HepG2 (cell line): Measurements from ENCODE around the gene SMYD5. TPM values are rescaled to one million over a fixed set of nuclear protein-coding genes. Genes with fewer than 3 reads are reported as not detected.

Experiments used
- CBX1 ChIP-seq: IDR thresholded peaks from one replicate; pipeline ENCODE4 v1.6.1; 2016; ENCODE audit warnings: antibody characterized with exemption, low read depth
- CCDC6 ChIP-seq: sonication (generic); formaldehyde crosslinking; IDR thresholded peaks from 2 replicates; pipeline ENCODE4 v1.8.1; 2022; ENCODE audit warnings: mild to moderate bottlenecking, missing genetic modification reagents, moderate library complexity
- FOXK1 ChIP-seq: sonication (generic); formaldehyde crosslinking; IDR thresholded peaks from 2 replicates; pipeline ENCODE4 v1.4.0; 2020; ENCODE audit warnings: low read depth, missing genetic modification reagents, borderline replicate concordance
- MAF1 ChIP-seq: sonication (generic); formaldehyde crosslinking; IDR thresholded peaks from 2 replicates; pipeline ENCODE4 v1.5.0; 2020; ENCODE audit warnings: missing genetic modification reagents, borderline replicate concordance
- NPAS2 ChIP-seq: sonication (generic); formaldehyde crosslinking; IDR thresholded peaks from 2 replicates; pipeline ENCODE4 v1.8.0; 2022; ENCODE audit warnings: mild to moderate bottlenecking, missing genetic modification reagents, borderline replicate concordance
- PHF20 ChIP-seq: sonication (generic); formaldehyde crosslinking; IDR thresholded peaks from 2 replicates; pipeline ENCODE4 v1.5.0; 2020; ENCODE audit warnings: mild to moderate bottlenecking, missing genetic modification reagents
- RXRA ChIP-seq: sonication (generic); formaldehyde crosslinking; IDR thresholded peaks from 2 replicates; pipeline ENCODE4 v1.5.1; 2020; ENCODE audit warnings: missing genetic modification reagents
- RXRB ChIP-seq: IDR thresholded peaks from 2 replicates; pipeline ENCODE4 v1.6.1; 2016; ENCODE audit warnings: borderline replicate concordance, missing genetic modification reagents, missing compliant biosample characterization
- SYNCRIP ChIP-seq: fragments of 200-400 bp; formaldehyde crosslinking; IDR thresholded peaks from 2 replicates; pipeline ENCODE4 v1.6.1; 2018; ENCODE audit warnings: mild to moderate bottlenecking, low read depth, low read length; ENCODE audit not compliant: insufficient read depth
- ZNF20 ChIP-seq: sonication (generic); formaldehyde crosslinking; IDR thresholded peaks from 2 replicates; pipeline ENCODE4 v1.4.0; 2020; ENCODE audit warnings: mild to moderate bottlenecking, moderate library complexity, missing genetic modification reagents
- ZNF256 ChIP-seq: sonication (generic); formaldehyde crosslinking; conservative IDR thresholded peaks from 2 replicates; pipeline ENCODE4 v1.4.0; 2020; ENCODE audit warnings: missing genetic modification reagents
- ZNF451 ChIP-seq: sonication (generic); formaldehyde crosslinking; IDR thresholded peaks from 2 replicates; pipeline ENCODE4 v1.5.0; 2020; ENCODE audit warnings: mild to moderate bottlenecking, missing genetic modification reagents
- ZNF530 ChIP-seq: sonication (generic); formaldehyde crosslinking; IDR thresholded peaks from 2 replicates; pipeline ENCODE4 v1.5.0; 2020; ENCODE audit warnings: low read depth, mild to moderate bottlenecking, missing genetic modification reagents
- ZNF546 ChIP-seq: sonication (generic); formaldehyde crosslinking; conservative IDR thresholded peaks from 2 replicates; pipeline ENCODE4 v1.8.1; 2023; ENCODE audit warnings: mild to moderate bottlenecking, missing genetic modification reagents
- ZNF567 ChIP-seq: sonication (generic); formaldehyde crosslinking; IDR thresholded peaks from 2 replicates; pipeline ENCODE4 v1.8.1; 2023; ENCODE audit warnings: mild to moderate bottlenecking, missing genetic modification reagents, borderline replicate concordance
- ZNF737 ChIP-seq: sonication (generic); formaldehyde crosslinking; IDR thresholded peaks from 2 replicates; pipeline ENCODE4 v1.5.0; 2020; ENCODE audit warnings: missing genetic modification reagents, mild to moderate bottlenecking, borderline replicate concordance
- ZNF746 ChIP-seq: sonication (generic); formaldehyde crosslinking; IDR thresholded peaks from 2 replicates; pipeline ENCODE4 v1.8.0; 2022; ENCODE audit warnings: mild to moderate bottlenecking, missing genetic modification reagents
- ZNF780A ChIP-seq: sonication (generic); formaldehyde crosslinking; IDR thresholded peaks from 2 replicates; pipeline ENCODE4 v1.8.0; 2022; ENCODE audit warnings: mild to moderate bottlenecking, missing genetic modification reagents, moderate library complexity
- ZNF788 ChIP-seq: sonication (generic); formaldehyde crosslinking; IDR thresholded peaks from 2 replicates; pipeline ENCODE4 v1.5.0; 2020; ENCODE audit warnings: mild to moderate bottlenecking, missing genetic modification reagents, borderline replicate concordance
- ZSCAN20 ChIP-seq: sonication (generic); formaldehyde crosslinking; IDR thresholded peaks from 2 replicates; pipeline ENCODE4 v1.4.0; 2020; ENCODE audit warnings: missing genetic modification reagents, mild to moderate bottlenecking, borderline replicate concordance
- ZSCAN22 ChIP-seq: sonication (generic); formaldehyde crosslinking; IDR thresholded peaks from 2 replicates; pipeline ENCODE4 v1.4.0; 2020; ENCODE audit warnings: mild to moderate bottlenecking, missing genetic modification reagents
- polyA plus RNA-seq, 8 experiments: library from polyadenylated mRNA; depleted of rRNA in 3 of 8; stranded (reverse) in 7 of 8; unstranded in 1 of 8; fragments of >200 nt; fragmentation: Illumina TruSeq in 4 of 8; extraction: Trizol in 4 of 8; gene quantifications; 2 replicates each; pipeline versions ENCODE4 v1.2.1 to v1.2.3, GENCODE V29; 2011 to 2016; ENCODE audit warnings: low read depth in 4 of 8, missing spikeins in 1 of 8, mixed read lengths in 1 of 8; ENCODE audit not compliant: insufficient read depth in 1 of 8
- total RNA-seq, 5 experiments: library from RNA; depleted of rRNA; stranded (reverse); fragments of >200 nt; fragmentation: Illumina TruSeq; extraction: Trizol; gene quantifications; 2 replicates each; pipeline ENCODE4 v1.2.3, GENCODE V29; 2016; ENCODE audit warnings: low read depth in 1 of 5
- TF ChIP-seq, protein P1 (sequence below): IDR thresholded peaks from 2 replicates; pipeline ENCODE4 v1.6.1; 2016; ENCODE audit warnings: mild to moderate bottlenecking, missing biosample characterization, missing genetic modification reagents
- TF ChIP-seq, protein P2 (sequence below): sonication (generic); formaldehyde crosslinking; IDR thresholded peaks from 2 replicates; pipeline ENCODE4 v1.9.0; 2021; ENCODE audit warnings: missing genetic modification reagents, mild to moderate bottlenecking, borderline replicate concordance
- TF ChIP-seq, protein P3 (sequence below): sonication (generic); formaldehyde crosslinking; IDR thresholded peaks from 2 replicates; pipeline ENCODE4 v1.8.1; 2023; ENCODE audit warnings: mild to moderate bottlenecking, moderate library complexity, missing genetic modification reagents
- TF ChIP-seq, protein P4 (sequence below): sonication (generic); formaldehyde crosslinking; IDR thresholded peaks from 2 replicates; pipeline ENCODE4 v1.5.1; 2020; ENCODE audit warnings: missing genetic modification reagents, mild to moderate bottlenecking, borderline replicate concordance

Gene SMYD5
- total and polyA plus RNA-seq, 2 of the 13 experiments (the other 11 are each of a cell fraction or from before 2014, with no cell fraction given) = 55.8 to 70.4 TPM

DNA sequence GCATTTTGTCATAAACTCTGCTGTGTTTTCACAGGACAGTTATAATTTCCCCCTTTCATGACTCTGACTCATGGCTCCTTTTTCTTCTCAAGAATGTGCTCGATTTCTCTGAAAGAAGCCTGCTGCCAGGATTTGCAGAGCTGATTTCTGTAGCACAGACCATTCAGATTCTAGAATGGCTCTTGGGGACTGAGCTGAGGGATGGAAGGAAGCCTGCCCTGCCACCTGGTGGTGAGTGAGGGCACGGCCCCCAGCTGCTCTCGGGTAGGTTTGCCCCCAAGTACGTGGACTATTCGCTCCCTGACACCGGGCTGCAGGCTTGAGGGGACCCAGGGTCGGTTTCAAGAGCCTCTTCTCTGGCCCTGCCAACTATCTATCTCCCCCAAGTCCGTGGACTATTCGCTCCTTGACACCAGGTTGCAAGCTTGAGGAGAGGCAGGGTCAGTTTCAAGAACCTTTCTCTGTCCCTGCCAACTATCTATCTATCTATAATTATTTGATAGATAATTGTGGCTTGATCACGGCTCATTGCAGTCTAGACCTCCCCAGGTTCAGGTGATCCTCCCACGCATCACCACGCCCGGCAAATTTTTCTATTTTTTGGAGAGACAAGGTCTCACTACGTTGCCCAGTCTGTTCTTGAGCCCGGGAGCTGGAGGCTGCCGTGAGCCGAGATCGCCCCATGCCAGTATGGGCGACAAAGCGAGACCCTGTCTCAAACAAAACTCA, 1.4 kb upstream of the SMYD5 start (continued):
- TF ChIP-seq, protein P1, sequence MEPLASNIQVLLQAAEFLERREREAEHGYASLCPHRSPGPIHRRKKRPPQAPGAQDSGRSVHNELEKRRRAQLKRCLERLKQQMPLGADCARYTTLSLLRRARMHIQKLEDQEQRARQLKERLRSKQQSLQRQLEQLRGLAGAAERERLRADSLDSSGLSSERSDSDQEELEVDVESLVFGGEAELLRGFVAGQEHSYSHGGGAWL (CRISPR knock-in tag) = no peak; the same call in 1 of the 2 replicates
- no peak for TF ChIP-seq ZNF746 (CRISPR knock-in tag)
- TF ChIP-seq ZSCAN20 (CRISPR knock-in tag) = no peak
- no peak for TF ChIP-seq ZNF20 (CRISPR knock-in tag)
- no peak for TF ChIP-seq NPAS2
- no peak for TF ChIP-seq PHF20 (CRISPR knock-in tag)
- TF ChIP-seq RXRB (CRISPR knock-in tag) = no peak
- TF ChIP-seq ZNF567 = no peak; the same call in 1 of the 2 replicates
- TF ChIP-seq RXRA (CRISPR knock-in tag) = no peak
- TF ChIP-seq ZNF546 (CRISPR knock-in tag) = no peak
- TF ChIP-seq MAF1 (CRISPR knock-in tag) = peak; percentile 43; the same call in 1 of the 2 replicates
- TF ChIP-seq SYNCRIP = no peak
- TF ChIP-seq ZNF451 (CRISPR knock-in tag) = no peak
- TF ChIP-seq ZSCAN22 (CRISPR knock-in tag) = no peak
- TF ChIP-seq, protein P2, sequence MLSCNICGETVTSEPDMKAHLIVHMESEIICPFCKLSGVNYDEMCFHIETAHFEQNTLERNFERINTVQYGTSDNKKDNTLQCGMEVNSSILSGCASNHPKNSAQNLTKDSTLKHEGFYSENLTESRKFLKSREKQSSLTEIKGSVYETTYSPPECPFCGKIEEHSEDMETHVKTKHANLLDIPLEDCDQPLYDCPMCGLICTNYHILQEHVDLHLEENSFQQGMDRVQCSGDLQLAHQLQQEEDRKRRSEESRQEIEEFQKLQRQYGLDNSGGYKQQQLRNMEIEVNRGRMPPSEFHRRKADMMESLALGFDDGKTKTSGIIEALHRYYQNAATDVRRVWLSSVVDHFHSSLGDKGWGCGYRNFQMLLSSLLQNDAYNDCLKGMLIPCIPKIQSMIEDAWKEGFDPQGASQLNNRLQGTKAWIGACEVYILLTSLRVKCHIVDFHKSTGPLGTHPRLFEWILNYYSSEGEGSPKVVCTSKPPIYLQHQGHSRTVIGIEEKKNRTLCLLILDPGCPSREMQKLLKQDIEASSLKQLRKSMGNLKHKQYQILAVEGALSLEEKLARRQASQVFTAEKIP = no peak
- TF ChIP-seq, protein P3, sequence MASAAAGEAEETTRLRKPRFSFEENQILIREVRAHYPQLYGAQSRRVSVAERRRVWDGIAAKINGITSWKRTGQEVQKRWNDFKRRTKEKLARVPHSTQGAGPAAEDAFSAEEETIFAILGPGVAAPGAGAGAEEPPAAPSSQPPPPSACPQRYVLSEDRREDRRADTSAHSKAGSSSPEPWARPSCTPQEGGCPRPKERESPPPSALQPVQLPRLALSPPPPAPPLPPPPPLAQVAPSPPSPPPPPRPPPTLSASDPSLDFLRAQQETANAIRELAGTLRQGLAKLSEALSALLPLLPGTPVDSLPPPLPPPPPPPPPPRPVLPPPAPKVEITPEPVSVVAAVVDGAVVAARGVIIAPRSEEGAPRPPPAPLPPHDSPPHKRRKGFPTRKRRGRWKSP (CRISPR knock-in tag) = peak; percentile 34; the same call in 1 of the 2 replicates
- TF ChIP-seq FOXK1 = no peak
- TF ChIP-seq CBX1 = no peak
- TF ChIP-seq ZNF788 (CRISPR knock-in tag) = peak; percentile 45; the same call in 1 of the 2 replicates
- TF ChIP-seq, protein P4, sequence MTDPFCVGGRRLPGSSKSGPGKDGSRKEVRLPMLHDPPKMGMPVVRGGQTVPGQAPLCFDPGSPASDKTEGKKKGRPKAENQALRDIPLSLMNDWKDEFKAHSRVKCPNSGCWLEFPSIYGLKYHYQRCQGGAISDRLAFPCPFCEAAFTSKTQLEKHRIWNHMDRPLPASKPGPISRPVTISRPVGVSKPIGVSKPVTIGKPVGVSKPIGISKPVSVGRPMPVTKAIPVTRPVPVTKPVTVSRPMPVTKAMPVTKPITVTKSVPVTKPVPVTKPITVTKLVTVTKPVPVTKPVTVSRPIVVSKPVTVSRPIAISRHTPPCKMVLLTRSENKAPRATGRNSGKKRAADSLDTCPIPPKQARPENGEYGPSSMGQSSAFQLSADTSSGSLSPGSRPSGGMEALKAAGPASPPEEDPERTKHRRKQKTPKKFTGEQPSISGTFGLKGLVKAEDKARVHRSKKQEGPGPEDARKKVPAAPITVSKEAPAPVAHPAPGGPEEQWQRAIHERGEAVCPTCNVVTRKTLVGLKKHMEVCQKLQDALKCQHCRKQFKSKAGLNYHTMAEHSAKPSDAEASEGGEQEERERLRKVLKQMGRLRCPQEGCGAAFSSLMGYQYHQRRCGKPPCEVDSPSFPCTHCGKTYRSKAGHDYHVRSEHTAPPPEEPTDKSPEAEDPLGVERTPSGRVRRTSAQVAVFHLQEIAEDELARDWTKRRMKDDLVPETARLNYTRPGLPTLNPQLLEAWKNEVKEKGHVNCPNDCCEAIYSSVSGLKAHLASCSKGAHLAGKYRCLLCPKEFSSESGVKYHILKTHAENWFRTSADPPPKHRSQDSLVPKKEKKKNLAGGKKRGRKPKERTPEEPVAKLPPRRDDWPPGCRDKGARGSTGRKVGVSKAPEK (CRISPR knock-in tag) = peak; percentile 82; the same call in 1 of the 2 replicates
- TF ChIP-seq ZNF530 = no peak
- no peak for TF ChIP-seq ZNF256 (CRISPR knock-in tag)
- no peak for TF ChIP-seq ZNF780A (CRISPR knock-in tag)
- no peak for TF ChIP-seq ZNF737
- TF ChIP-seq CCDC6 (CRISPR knock-in tag) = no peak; the same call in 1 of the 2 replicates
